Measurements from ENCODE around the gene GPR83. TPM values are rescaled to one million over a fixed set of nuclear protein-coding genes. Genes with fewer than 3 reads are reported as not detected.

GPR83 gene
- total RNA-seq, 1 experiment from 2014 or later: not detected

DNA sequence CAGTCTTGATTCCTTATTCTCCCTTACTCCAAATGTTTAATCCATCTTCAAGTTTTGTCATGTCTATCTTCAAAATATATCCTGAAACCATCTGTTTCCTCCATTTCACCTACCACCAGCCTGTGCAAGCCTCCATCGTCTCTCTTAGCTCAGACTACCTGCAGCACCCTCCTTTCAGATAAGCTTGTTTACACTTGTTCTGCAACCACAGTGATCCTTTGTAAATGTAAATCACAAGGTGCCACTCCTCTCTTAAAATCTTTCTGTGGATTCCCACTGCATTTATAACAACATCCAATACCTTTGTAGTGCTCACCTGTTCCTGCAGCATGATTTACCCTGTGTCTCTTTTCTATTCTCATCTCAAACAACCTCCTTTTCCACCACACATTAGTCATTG is 31.8 kb upstream of the GPR83 start:
- no peaks in the 10 kb centered on the region for H3K27me3 ChIP-seq (ENCODE audit: insufficient read depth, low read depth)
- no peaks in the 10 kb centered on the region for H3K9me2 ChIP-seq (ENCODE audit: insufficient read depth)
- ChIA-PET CTCF (no interaction called here), POLR2A (ENCODE audit: unreplicated experiment) (no interaction called here)
- no peaks in the 10 kb centered on the region for H4K20me1 ChIP-seq (ENCODE audit: insufficient read depth)
- no peak for TF ChIP-seq EZH2 (IDR thresholded peaks at IDR 0.05; ENCODE audit: low read depth)
- no peak overlapping the region for H2AFZ ChIP-seq
- no peaks in the 10 kb centered on the region for H3K4me1 ChIP-seq (replicated peaks; ENCODE audit: insufficient read depth)
- H3K79me2 ChIP-seq (ENCODE audit: low read depth): no peaks in the 10 kb centered on the region
- H3F3A ChIP-seq (ENCODE audit: insufficient read depth, low read depth): no peaks in the 10 kb centered on the region
- H3K4me2 ChIP-seq: no peak overlapping the region
- H3K36me3 ChIP-seq (ENCODE audit: low read depth): peaks cover 35% of the 10 kb centered on the region
- H3K27ac ChIP-seq: no peak overlapping the region
- DNase-seq: no peak
- no peak overlapping the region for H3K4me3 ChIP-seq
- H3K9me3 ChIP-seq (ENCODE audit: insufficient read depth, low read depth): no peaks in the 10 kb centered on the region
- intact Hi-C loops (cut with micrococcal nuclease; ENCODE audit: unreplicated experiment): no loop called here
- BruUV-seq (replicated peaks): no TSS peak

DNA sequence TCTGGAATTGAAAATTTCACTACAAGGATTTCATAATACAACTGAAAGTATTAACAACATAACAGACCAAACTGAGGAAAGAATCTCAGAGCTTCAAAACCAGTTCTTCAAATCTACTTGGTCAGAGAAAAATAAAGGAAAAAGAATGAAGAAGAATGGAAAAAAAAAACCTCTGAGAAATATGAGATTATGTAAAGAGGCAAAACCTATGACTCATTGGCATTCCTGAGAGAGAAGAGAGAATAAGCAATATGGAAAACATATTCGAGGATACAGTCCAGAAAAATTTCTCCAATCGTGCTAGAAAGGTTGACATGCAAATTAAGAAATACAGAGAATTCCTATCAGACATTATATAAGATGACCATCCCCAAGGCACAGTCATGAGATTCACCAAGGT is 23.4 kb upstream of the GPR83 start:
- CTCF ChIA-PET: no interaction called here
- H3K36me3 ChIP-seq (ENCODE audit: low read depth): peaks cover 44% of the 10 kb centered on the region; the same call in 1 of the 2 replicates

DNA sequence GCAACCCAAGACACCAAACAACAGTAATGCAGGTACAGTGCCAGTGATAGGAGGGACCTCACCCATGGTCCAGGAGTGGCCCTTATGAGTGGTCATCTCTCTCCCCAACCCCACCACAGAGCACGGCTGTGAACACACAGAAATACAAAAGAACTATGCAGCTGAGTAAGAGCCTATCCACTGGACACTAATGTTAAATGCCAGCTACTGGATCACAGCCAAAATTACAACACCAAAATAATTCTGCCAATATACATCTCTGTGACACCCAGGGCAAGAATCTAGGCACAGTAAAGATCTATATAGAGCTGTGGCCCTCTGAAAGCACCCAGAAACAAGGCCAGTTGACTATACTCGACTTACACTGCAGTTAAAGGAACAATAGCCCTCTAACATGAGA is 22.8 kb upstream of the GPR83 start:
- BruUV-seq (replicated peaks): no TSS peak
- Histone ChIP-seq H3K36me3 (ENCODE audit: low read depth) (peaks cover 38% of the 10 kb centered on the region; the same call in 1 of the 2 replicates), H3K79me2 (ENCODE audit: low read depth) (no peaks in the 10 kb centered on the region), H3K27ac (no peak overlapping the region), H4K20me1 (ENCODE audit: insufficient read depth) (no peaks in the 10 kb centered on the region), H3K4me3 (no peak overlapping the region), H2AFZ (no peak overlapping the region), H3K4me1 (replicated peaks; ENCODE audit: insufficient read depth) (peaks cover 14% of the 10 kb centered on the region; the same call in 1 of the 2 replicates), H3F3A (ENCODE audit: insufficient read depth, low read depth) (no peaks in the 10 kb centered on the region), H3K27me3 (ENCODE audit: insufficient read depth, low read depth) (no peaks in the 10 kb centered on the region), H3K4me2 (no peak overlapping the region), H3K9me2 (ENCODE audit: insufficient read depth) (no peaks in the 10 kb centered on the region), H3K9me3 (ENCODE audit: insufficient read depth, low read depth) (0 out of 2 replicates have a peak, but pooled peaks cover 6% of the 10 kb centered on the region)
- ChIA-PET POLR2A (ENCODE audit: unreplicated experiment) (no interaction called here), CTCF (no interaction called here)
- no peak for DNase-seq
- intact Hi-C loops (cut with micrococcal nuclease; ENCODE audit: unreplicated experiment): no loop called here
- TF ChIP-seq EZH2 (IDR thresholded peaks at IDR 0.05; ENCODE audit: low read depth): no peak
- TF ChIP-seq, protein P1, sequence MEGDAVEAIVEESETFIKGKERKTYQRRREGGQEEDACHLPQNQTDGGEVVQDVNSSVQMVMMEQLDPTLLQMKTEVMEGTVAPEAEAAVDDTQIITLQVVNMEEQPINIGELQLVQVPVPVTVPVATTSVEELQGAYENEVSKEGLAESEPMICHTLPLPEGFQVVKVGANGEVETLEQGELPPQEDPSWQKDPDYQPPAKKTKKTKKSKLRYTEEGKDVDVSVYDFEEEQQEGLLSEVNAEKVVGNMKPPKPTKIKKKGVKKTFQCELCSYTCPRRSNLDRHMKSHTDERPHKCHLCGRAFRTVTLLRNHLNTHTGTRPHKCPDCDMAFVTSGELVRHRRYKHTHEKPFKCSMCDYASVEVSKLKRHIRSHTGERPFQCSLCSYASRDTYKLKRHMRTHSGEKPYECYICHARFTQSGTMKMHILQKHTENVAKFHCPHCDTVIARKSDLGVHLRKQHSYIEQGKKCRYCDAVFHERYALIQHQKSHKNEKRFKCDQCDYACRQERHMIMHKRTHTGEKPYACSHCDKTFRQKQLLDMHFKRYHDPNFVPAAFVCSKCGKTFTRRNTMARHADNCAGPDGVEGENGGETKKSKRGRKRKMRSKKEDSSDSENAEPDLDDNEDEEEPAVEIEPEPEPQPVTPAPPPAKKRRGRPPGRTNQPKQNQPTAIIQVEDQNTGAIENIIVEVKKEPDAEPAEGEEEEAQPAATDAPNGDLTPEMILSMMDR (conservative IDR thresholded peaks at IDR 0.05): no peak

More for the DNA sequence above, 23.4 kb upstream of the GPR83 start:
- DNase-seq: peak in 1 of 2 experiments; percentile 46
- Histone ChIP-seq H3K27me3 (ENCODE audit: insufficient read depth, low read depth) (no peaks in the 10 kb centered on the region), H4K20me1 (ENCODE audit: insufficient read depth) (no peaks in the 10 kb centered on the region), H3F3A (ENCODE audit: insufficient read depth, low read depth) (no peaks in the 10 kb centered on the region), H2AFZ (no peak overlapping the region), H3K4me3 (no peak overlapping the region), H3K27ac (no peak overlapping the region), H3K4me1 (replicated peaks; ENCODE audit: insufficient read depth) (peaks cover 14% of the 10 kb centered on the region; the same call in 1 of the 2 replicates), H3K79me2 (ENCODE audit: low read depth) (no peaks in the 10 kb centered on the region), H3K9me2 (ENCODE audit: insufficient read depth) (no peaks in the 10 kb centered on the region), H3K9me3 (ENCODE audit: insufficient read depth, low read depth) (0 out of 2 replicates have a peak, but pooled peaks cover 6% of the 10 kb centered on the region), H3K4me2 (no peak overlapping the region)
- no TSS peak for BruUV-seq (replicated peaks)
- intact Hi-C loops (cut with micrococcal nuclease; ENCODE audit: unreplicated experiment): no loop called here
- POLR2A ChIA-PET (ENCODE audit: unreplicated experiment): no interaction called here
- TF ChIP-seq, protein P1 (conservative IDR thresholded peaks at IDR 0.05): no peak
- no peak for TF ChIP-seq EZH2 (IDR thresholded peaks at IDR 0.05; ENCODE audit: low read depth)

- TF ChIP-seq EZH2 (IDR thresholded peaks at IDR 0.05; ENCODE audit: low read depth): no peak
- TF ChIP-seq, protein P1 (conservative IDR thresholded peaks at IDR 0.05): no peak
- Histone ChIP-seq H3K9me2 (ENCODE audit: insufficient read depth) (no peaks in the 10 kb centered on the region), H3K4me3 (no peak overlapping the region), H3K79me2 (ENCODE audit: low read depth) (no peaks in the 10 kb centered on the region), H3K27ac (no peak overlapping the region), H3K4me2 (no peak overlapping the region), H3K9me3 (ENCODE audit: insufficient read depth, low read depth) (0 out of 2 replicates have a peak, but pooled peaks cover 6% of the 10 kb centered on the region), H3K27me3 (ENCODE audit: insufficient read depth, low read depth) (no peaks in the 10 kb centered on the region), H3K36me3 (ENCODE audit: low read depth) (peaks cover 36% of the 10 kb centered on the region; the same call in 1 of the 2 replicates), H3F3A (ENCODE audit: insufficient read depth, low read depth) (no peaks in the 10 kb centered on the region), H4K20me1 (ENCODE audit: insufficient read depth) (no peaks in the 10 kb centered on the region), H2AFZ (no peak overlapping the region), H3K4me1 (replicated peaks; ENCODE audit: insufficient read depth) (peaks cover 14% of the 10 kb centered on the region; the same call in 1 of the 2 replicates)
- intact Hi-C loops (cut with micrococcal nuclease; ENCODE audit: unreplicated experiment): no loop called here
- CTCF ChIA-PET: no interaction called here
- no peak for DNase-seq
- BruUV-seq (replicated peaks): no TSS peak
- POLR2A ChIA-PET (ENCODE audit: unreplicated experiment): no interaction called here
These were observed 22.3 kb upstream of the GPR83 start for GRCh38 chr11:94423507-94423906.

All from PC-9 (cell line).